T47D (cell line): Measurements from ENCODE around the gene CLNK.
"Not testable (repeated sequence)": the region's sequence is repeated elsewhere in the genome, so short reads cannot be mapped to it uniquely, and the experiment has no call there.

ENCODE experiments used
- DNase-seq, 2 experiments: peaks; one replicate each; pipeline versions ENCODE4 v3.0.0 to v3.0.0-alpha.2; 2011 to 2012; ENCODE audit warnings: low read depth in 1 of 2, low spot score in 1 of 2
- JUND ChIP-seq: IDR thresholded peaks from 2 replicates; pipeline ENCODE4 v1.6.1; 2012; ENCODE audit warnings: low read depth
- in situ Hi-C: cut with HindIII; loops from 2 replicates; pipeline ENCODE4 v1.10.0; 2016; ENCODE audit warnings: low sequenced_read_pairs, low pct_unique_long_range_greater_than_20kb

CLNK gene

DNA sequence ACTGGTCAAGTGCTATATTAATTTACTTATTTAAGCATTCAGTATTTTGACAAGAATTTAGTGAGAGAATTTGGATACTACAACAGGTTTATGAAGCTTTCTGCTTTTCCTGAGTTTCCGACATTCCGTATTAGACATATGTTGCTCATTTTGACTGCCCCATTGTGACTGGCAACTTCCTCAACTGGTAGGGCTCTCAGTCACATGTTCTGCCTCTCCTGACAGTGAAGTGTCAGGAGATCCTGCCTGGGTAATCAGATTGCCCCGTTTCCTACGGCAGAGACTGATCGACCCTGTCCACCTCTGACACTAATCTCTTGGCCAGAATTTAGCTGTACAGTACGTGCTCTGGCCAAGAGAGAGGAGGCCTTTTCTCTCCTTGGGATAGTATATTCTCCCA is 49.5 kb downstream of the CLNK start:
- TF ChIP-seq JUND = no peak
- no peak for DNase-seq
- in situ Hi-C loops = no loop called here

DNA sequence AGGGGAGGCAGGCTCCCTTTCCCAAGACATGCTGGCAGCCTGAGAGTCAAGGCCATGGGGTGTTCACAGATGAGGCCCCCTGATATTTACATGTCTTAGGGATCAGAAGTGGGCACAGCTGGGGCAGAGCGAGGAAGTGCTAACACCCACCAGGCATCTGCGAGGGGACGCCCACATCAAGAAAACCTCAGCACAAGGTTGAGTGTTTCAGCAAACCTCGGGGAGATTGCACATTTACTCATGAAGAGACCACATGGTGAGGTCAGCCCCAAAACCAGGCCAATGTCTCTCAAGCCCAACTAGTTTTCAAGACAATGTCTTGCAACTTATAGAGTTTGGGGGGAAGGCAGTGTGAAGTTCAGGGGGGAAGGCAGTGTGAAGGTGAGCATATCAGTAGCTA is 55.2 kb downstream of the CLNK start:
- in situ Hi-C loops = no loop called here

DNA sequence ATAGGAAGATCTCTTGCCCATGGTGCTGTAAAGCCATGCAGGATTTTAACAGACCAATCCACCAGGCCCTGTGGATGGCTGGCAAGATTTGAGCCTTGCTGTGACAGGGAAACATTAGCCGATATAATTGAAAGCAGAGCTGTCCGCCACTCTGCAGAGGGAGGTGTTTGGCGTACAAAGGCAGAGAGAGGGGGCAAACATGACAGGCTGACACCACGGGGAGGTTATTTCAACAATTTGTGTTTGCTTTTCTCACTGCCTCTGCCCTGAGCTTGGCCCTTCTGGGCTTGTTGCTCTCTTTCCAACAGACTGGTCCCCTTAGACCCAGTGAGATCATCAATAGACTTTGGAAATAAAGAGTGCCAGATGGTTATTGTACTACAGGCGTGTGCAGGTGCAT is 59.4 kb downstream of the CLNK start:
- DNase-seq = peak in 1 of 2 experiments; percentile 18
- in situ Hi-C loops = no loop called here
- no peak for TF ChIP-seq JUND

More for the DNA sequence above, 55.2 kb downstream of the CLNK start:
- no peak for TF ChIP-seq JUND
- DNase-seq = no peak

DNA sequence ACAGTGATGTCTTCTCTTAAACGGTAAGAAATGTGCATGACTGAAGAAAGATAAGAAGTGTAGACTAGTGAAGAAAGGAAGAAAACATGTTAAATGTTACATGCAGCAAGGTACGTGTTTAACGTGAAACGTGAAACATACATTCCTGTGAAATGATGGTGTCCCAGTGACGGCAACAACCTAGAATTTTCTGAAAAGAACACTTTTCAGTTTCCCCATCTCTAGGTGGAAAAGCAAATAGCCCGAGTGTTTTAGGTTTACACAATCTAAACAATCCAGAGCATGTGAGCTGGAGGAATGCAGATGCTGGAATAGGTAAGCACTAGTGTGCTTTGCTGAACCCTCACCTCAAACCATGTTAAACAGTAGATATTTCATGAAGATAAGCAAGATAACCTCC is 60.7 kb downstream of the CLNK start:
- DNase-seq = peak in 1 of 2 experiments; percentile 16
- in situ Hi-C loops = no loop called here
- TF ChIP-seq JUND = no peak

DNA sequence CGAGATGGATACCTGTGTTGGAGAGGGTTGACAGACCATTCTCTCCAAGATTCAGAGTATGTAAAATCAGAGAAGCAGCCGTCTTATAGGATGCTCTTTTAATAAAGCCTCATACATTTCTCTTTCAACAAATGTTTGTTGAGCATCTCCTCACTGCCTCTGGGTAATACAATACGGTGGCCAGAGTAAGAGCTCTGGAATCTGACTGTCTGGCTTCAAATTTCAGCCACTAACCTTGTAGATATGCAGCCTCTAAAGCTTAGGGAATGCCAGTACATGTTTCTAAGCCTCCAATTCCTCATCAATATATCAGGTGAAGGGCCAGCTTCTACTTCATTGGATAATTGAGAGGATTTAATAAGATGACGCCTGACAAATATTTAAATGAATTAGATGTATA is 61.3 kb downstream of the CLNK start:
- DNase-seq = no peak

DNA sequence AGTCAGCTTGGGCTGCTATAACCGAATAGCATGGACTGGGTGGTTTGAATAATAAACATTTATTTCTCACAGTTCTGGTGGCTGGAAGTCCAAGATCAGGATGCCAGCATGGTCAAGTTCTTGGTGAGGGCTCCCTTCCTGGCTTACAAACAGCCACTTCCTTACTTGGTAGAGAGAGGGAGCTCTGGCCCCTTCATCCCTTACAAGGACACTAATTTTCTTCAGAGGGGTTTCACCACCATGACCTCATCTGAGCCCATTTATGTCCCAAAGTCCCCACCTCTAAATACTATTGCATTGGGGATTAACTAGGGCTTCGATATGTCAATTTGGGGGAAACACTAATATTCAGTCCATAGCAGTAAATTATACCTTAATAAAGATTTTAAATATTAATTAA is 61.8 kb downstream of the CLNK start:
- DNase-seq = peak in 1 of 2 experiments; percentile 16
- in situ Hi-C loops = no loop called here
- TF ChIP-seq JUND = no peak

More for the DNA sequence above, 61.3 kb downstream of the CLNK start:
- in situ Hi-C loops = no loop called here
- no peak for TF ChIP-seq JUND

DNA sequence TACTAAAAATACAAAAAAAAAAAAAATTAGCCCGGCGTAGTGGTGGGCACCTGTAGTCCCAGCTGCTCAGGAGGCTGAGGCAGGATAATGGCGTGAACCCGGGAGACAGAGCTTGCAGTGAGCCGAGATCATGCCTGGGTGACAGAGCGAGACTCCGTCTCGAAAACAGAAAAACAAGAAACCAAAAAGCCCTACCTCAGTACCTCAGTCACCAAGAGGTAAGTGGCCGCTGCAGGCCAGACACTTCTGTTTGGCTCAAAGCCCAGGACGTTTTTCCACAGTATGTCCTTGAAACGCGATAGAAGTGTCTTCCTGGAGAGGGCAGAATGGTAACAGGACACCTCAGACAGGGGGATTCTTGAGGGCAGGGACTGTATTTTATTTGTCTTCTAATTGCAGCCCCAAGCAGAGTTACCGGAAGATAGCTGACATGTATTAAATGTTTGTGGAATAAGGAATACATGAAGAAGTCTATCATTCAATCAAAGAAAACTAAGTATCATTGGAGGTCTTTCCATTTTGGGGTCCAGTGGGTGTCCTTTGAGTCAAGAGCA is 63.6 kb downstream of the CLNK start:
- no peak for DNase-seq
- no peak for TF ChIP-seq JUND
- in situ Hi-C loops = no loop called here

DNA sequence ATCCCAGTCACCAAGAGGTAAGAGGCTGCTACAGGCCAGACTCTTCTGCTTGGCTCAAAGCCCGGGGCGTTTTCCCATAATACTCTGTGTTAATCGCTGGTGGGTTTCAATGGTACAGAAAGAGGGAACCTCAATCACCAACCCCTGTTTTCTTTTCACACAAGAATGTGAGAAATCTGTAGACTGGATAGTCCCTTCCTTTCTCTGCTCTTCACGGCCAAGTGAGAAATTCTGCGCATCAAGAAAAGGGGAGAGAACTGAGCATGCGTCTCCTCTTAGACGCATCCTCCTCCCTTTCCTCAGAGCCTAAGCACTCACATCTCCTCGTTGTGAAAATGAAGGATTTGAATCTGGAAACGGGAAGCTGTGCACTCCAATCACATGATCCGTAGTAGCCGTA is 64.7 kb downstream of the CLNK start:
- in situ Hi-C loops = no loop called here
- no peak for TF ChIP-seq JUND
- DNase-seq = no peak

DNA sequence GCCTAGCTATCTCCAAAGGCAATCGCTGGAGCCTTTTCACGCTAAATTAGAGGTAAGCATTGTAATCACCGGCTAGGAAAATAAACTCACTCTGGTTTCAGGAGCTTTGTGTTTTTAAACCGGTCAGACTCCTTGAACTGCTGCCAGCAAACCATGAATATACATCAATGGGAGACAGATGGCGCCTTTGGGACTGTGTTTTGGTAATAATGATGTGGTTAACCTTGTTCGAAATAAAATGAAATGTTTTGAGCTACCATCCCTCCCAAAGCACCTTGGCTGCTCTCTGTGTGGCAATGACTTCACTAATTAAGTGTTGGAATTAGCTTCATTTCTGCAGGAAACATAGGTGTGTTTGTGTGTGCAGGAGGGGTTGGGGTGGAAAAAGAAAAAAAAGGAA is 65.3 kb downstream of the CLNK start:
- peak in 1 of 2 experiments; percentile 65 for DNase-seq
- in situ Hi-C loops = no loop called here
- TF ChIP-seq JUND = no peak

DNA sequence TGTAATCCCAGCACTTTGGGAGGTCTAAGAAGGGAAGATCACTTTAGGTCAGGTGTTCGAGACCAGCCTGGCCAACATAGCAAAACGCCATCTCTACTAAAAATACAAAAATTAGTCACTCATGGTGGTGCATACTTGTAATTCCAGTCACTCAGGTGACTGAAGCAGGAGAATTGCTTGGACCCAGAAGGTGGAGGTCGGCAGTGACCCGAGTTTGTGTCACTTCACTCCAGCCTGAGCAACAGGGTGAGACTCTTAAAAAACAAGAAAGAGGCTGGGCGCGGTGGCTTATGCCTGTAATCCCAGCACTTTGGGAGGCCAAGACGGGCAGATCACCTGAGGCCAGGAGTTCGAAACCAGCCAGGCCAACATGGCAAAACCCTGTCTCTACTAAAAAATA is 69.6 kb downstream of the CLNK start:
- DNase-seq, in situ Hi-C loops: not testable (repeated sequence)

DNA sequence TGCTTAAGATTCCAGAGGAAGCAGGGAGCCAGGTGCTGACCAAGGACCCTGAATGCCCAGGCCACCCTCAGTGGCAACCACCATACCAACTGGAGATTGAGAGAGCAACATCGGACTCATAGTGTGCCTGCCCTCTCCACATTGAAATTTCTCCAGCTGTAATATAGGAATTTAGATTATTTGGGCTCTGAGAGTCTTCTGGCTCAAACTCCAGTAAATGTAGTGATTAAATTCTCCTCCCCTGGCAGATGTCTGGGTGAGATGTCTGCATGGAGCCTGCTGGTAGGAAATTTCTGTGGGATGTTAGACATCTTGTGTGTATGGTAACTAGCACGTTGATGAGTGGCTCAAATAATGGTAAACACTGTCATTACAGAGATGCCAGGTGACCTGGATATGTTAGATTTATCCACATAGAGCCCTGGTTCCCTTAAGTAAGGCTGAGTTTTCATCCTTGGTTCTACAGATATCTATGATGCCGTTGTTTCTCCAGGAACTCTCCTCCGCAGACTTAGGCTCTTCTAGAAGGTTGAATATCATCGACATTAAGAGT is 70.6 kb downstream of the CLNK start:
- TF ChIP-seq JUND = no peak
- in situ Hi-C loops = no loop called here
- no peak for DNase-seq

DNA sequence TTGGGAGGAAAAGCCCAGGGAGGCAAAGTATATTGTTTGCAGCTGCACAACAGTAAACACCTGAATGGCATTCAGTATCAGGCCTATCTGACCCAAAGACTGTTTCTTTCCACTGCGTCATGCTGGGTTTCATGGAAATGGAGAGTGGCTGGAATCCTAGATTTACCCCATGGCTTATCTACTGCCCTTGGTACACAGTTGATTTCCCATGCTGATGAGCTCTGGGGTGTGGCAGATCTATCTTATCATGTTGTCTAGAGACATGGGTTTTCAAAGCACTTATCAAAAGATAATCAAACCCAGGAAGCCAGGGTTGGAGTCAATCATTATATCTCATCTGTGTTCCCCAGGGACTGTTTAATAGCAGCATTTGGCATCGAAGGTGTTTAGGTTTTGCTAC is 72.1 kb downstream of the CLNK start:
- no peak for DNase-seq
- TF ChIP-seq JUND = no peak
- in situ Hi-C loops = no loop called here

DNA sequence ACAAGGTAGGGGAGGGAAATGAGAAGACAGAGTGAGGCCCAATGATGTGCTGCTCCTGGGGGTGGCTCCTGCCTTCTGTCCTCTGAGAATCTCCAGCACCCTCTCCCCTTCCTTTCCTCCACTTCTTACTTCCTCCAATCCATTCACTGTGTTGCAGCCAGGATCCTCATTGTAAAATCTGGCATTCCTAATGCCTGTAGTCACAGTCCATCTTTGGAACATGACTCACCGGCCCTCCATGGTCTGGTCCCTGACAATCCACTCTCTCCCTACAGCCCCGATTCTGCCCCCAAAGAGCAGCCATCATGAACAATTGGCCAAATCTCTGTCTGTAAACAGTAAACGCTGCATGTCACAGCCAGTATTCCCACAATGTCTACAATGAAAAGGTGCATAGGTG is 72.9 kb downstream of the CLNK start:
- TF ChIP-seq JUND = no peak
- no peak for DNase-seq
- in situ Hi-C loops = no loop called here
